GM10266 (cell line): ENCODE results near the gene PRSS36.

Experiments
- DNase-seq: peaks from one replicate; pipeline ENCODE4 v3.0.0; 2012; ENCODE audit errors: extremely low spot score
- CTCF ChIP-seq: IDR thresholded peaks from 2 replicates; pipeline ENCODE4 v1.5.1; 2012; ENCODE audit warnings: mild to moderate bottlenecking, low read depth; ENCODE audit not compliant: control insufficient read depth, insufficient read depth; ENCODE audit errors: missing control alignments

Gene PRSS36

GRCh38 chr16:31113121-31114120, 36.4 kb downstream of the PRSS36 start:
- DNase-seq: no peak
- TF ChIP-seq CTCF: no peak

- TF ChIP-seq CTCF: no peak
These were observed 37.2 kb downstream of the PRSS36 start for GRCh38 chr16:31112711-31113110.

GRCh38 chr16:31111881-31112466, 37.9 kb downstream of the PRSS36 start:
- no peak for TF ChIP-seq CTCF
- DNase-seq: no peak

More at GRCh38 chr16:31112711-31113110, 37.2 kb downstream of the PRSS36 start:
- DNase-seq: no peak

- no peak for TF ChIP-seq CTCF
- DNase-seq: no peak
These were observed 39.5 kb downstream of the PRSS36 start for GRCh38 chr16:31110106-31111034.

GRCh38 chr16:31109622-31110021, 40.2 kb downstream of the PRSS36 start:
- no peak for DNase-seq
- TF ChIP-seq CTCF: no peak

- no peak for DNase-seq
- no peak for TF ChIP-seq CTCF
These were observed 40.9 kb downstream of the PRSS36 start for GRCh38 chr16:31108794-31109558.
